Upper lobe of left lung (tissue), 6 donors: Measurements from ENCODE around the gene SLAMF9. TPM values are rescaled to one million over a fixed set of nuclear protein-coding genes. Genes with fewer than 3 reads are reported as not detected.

ENCODE experiments used
- ATAC-seq, 2 donors: fragments of 200-7000 bp; cut with Tn5 transposase; one replicate each; pipeline ENCODE4 v1.9.1; 2022; ENCODE audit warnings: mild to moderate bottlenecking in 2 of 2, moderate library complexity in 2 of 2; ENCODE audit not compliant: low FRiP score in 2 of 2
- DNase-seq, 2 donors: peaks; one replicate each; pipeline ENCODE4 v3.0.0-alpha.2; 2019 to 2020
- H3K27ac ChIP-seq, 4 donors: fragments of 200-600 bp; sonication (generic); one replicate each; pipeline ENCODE4 v1.5.1; 2016 to 2019
- H3K27me3 ChIP-seq, 4 donors: fragments of 200-600 bp; sonication (generic); one replicate each; pipeline ENCODE4 v1.5.1; 2017 to 2019
- H3K36me3 ChIP-seq, 4 donors: fragments of 200-600 bp; sonication (generic); one replicate each; pipeline ENCODE4 v1.5.1; 2016 to 2019
- H3K4me1 ChIP-seq, 4 donors: fragments of 200-600 bp; sonication (generic); one replicate each; pipeline ENCODE4 v1.5.1; 2018 to 2019
- H3K4me3 ChIP-seq, 4 donors: fragments of 200-600 bp; sonication (generic); one replicate each; pipeline ENCODE4 v1.5.1; 2017 to 2019; ENCODE audit warnings: mild to moderate bottlenecking in 2 of 4, moderate library complexity in 1 of 4
- H3K9me3 ChIP-seq, 4 donors: fragments of 200-600 bp; sonication (generic); one replicate each; pipeline ENCODE4 v1.5.1; 2018 to 2019
- CTCF ChIP-seq, 6 experiments: fragments of 450-650 bp in 4 of 6; fragments of 200-600 bp in 2 of 6; sonication (generic) in 2 of 6; IDR thresholded peaks; one replicate each; pipeline ENCODE4 v1.5.1; 2016 to 2019; ENCODE audit warnings: antibody characterized with exemption in 6 of 6
- EP300 ChIP-seq, 4 donors: sonication (generic); formaldehyde crosslinking; IDR thresholded peaks; one replicate each; pipeline ENCODE4 v1.5.1; 2017; ENCODE audit warnings: antibody characterized with exemption in 4 of 4, control low read depth in 2 of 4
- POLR2A ChIP-seq, 4 donors: fragments of 450-650 bp; IDR thresholded peaks; one replicate each; pipeline ENCODE4 v1.5.1; 2016 to 2017; ENCODE audit warnings: antibody characterized with exemption in 4 of 4, mild to moderate bottlenecking in 2 of 4
- POLR2AphosphoS5 ChIP-seq, 2 donors: sonication (generic); formaldehyde crosslinking; IDR thresholded peaks; one replicate each; pipeline ENCODE4 v1.5.1; 2017; ENCODE audit warnings: antibody characterized with exemption in 2 of 2
- WGBS, 2 donors: methylation state at CpG; one replicate each; pipeline ENCODE4 v1.1.5; 2017 to 2018; 5-methylcytosine and 5-hydroxymethylcytosine counted together
- total RNA-seq, 6 donors: library from RNA; depleted of rRNA in 4 of 6; stranded (reverse); fragments of >200 nt in 4 of 6; gene quantifications; one replicate each; pipeline versions ENCODE4 v1.1.0 to v1.2.1, GENCODE V29; 2016 to 2021
- donor health status: DM: no; HTN: no; CAD: no; lungs with moderate emphysema.
- donor health status: DM: no; HTN: yes; CAD: no; lungs with severe emphysema.

The SLAMF9 gene
- total RNA-seq, 6 donors from 2014 or later, result 0.34 TPM; not detected in 5

GRCh38 chr1:159928491-159929050, 25.5 kb downstream of the SLAMF9 start:
- 97% methylated on average over 6 to 14 of the region's 18 CpGs for WGBS, 2 donors
- Histone ChIP-seq H3K4me1 (peaks cover 7 to 15% (median 10%) of the 10 kb centered on the region in 4 donors), H3K27ac (no peak overlapping the region), H3K9me3 (no peaks in the 10 kb centered on the region), H3K4me3 (no peak overlapping the region), H3K27me3 (no peaks in the 10 kb centered on the region), H3K36me3 (no peaks in the 10 kb centered on the region)
- ATAC-seq (no peak), DNase-seq (peak in 1 of 2 donors; percentile 69)
- TF ChIP-seq POLR2A (IDR thresholded peaks at IDR 0.05), result no peak
- TF ChIP-seq EP300 (IDR thresholded peaks at IDR 0.05), result no peak
- TF ChIP-seq CTCF (IDR thresholded peaks at IDR 0.05), result no peak
- TF ChIP-seq POLR2AphosphoS5 (IDR thresholded peaks at IDR 0.05), result no peak

GRCh38 chr1:159927849-159928431, 26.1 kb downstream of the SLAMF9 start:
- peak in 1 of 2 donors; percentile 58 for DNase-seq
- TF ChIP-seq CTCF (IDR thresholded peaks at IDR 0.05), result no peak
- no peak for TF ChIP-seq POLR2AphosphoS5 (IDR thresholded peaks at IDR 0.05)
- TF ChIP-seq POLR2A (IDR thresholded peaks at IDR 0.05), result no peak
- no peak for TF ChIP-seq EP300 (IDR thresholded peaks at IDR 0.05)
- 76 to 77% methylated on average over 12 of the region's 13 CpGs for WGBS, 2 donors
- Histone ChIP-seq H3K4me3 (no peak overlapping the region), H3K27ac (no peak overlapping the region), H3K36me3 (no peaks in the 10 kb centered on the region), H3K4me1 (peaks cover 9 to 20% (median 14%) of the 10 kb centered on the region in 4 donors), H3K9me3 (no peaks in the 10 kb centered on the region), H3K27me3 (no peaks in the 10 kb centered on the region)
- no peak for ATAC-seq

GRCh38 chr1:159927211-159927848, 26.7 kb downstream of the SLAMF9 start:
- H3K4me1 ChIP-seq, result peaks cover 15 to 27% (median 20%) of the 10 kb centered on the region in 4 donors
- H3K27ac ChIP-seq, result no peak overlapping the region
- DNase-seq (peak in 1 of 2 donors; percentile 54), ATAC-seq (no peak)
- H3K9me3 ChIP-seq, result no peaks in the 10 kb centered on the region
- no peak overlapping the region for H3K4me3 ChIP-seq
- H3K27me3 ChIP-seq, result no peaks in the 10 kb centered on the region
- WGBS, 2 donors, result 95 to 98% methylated on average over 9 to 16 of the region's 16 CpGs
- TF ChIP-seq CTCF (IDR thresholded peaks at IDR 0.05), result no peak
- TF ChIP-seq POLR2A (IDR thresholded peaks at IDR 0.05), result no peak
- no peak for TF ChIP-seq EP300 (IDR thresholded peaks at IDR 0.05)
- TF ChIP-seq POLR2AphosphoS5 (IDR thresholded peaks at IDR 0.05), result no peak
- H3K36me3 ChIP-seq, result no peaks in the 10 kb centered on the region

- Histone ChIP-seq H3K4me1 (peaks cover 31 to 43% (median 36%) of the 10 kb centered on the region in 4 donors), H3K4me3 (peak overlapping the region; percentile 75 to 99 (median 82)), H3K27ac (peak overlapping the region; percentile 97 to 99 (median 97)), H3K9me3 (no peaks in the 10 kb centered on the region), H3K27me3 (no peaks in the 10 kb centered on the region), H3K36me3 (peaks cover 0 to 11% (median under 1%) of the 10 kb centered on the region in 4 donors)
- ATAC-seq (no peak), DNase-seq (peak in 1 of 2 donors; percentile 70)
- WGBS, 2 donors, result 5 to 50% methylated on average over 1 to 7 of the region's 7 CpGs
- TF ChIP-seq POLR2AphosphoS5 (IDR thresholded peaks at IDR 0.05), result no peak
- no peak for TF ChIP-seq CTCF (IDR thresholded peaks at IDR 0.05)
- TF ChIP-seq EP300 (IDR thresholded peaks at IDR 0.05), result no peak
- no peak for TF ChIP-seq POLR2A (IDR thresholded peaks at IDR 0.05)
Observed at GRCh38 chr1:159925719-159926078, 28.3 kb downstream of the SLAMF9 start.
